K562 (cell line): ENCODE data around the gene ST6GALNAC3. TPM values are rescaled to one million over a fixed set of nuclear protein-coding genes. Genes with fewer than 3 reads are reported as not detected.

Experiments
- ATAC-seq: fragments of 200-7000 bp; cut with Tn5 transposase; 3 replicates; pipeline ENCODE4 v1.9.1; 2020; ENCODE audit warnings: moderate library complexity
- BruUV-seq: library from RNA; stranded (reverse); fragments of 400-500 nt; replicated peaks from 2 replicates; lab custom pipeline; 2021; lab: Mats Ljungman, UMichigan
- CTCF ChIA-PET: fragments of 300-600 bp; formaldehyde crosslinking; extraction: SDS; loops from one replicate; lab custom pipeline; 2021; ENCODE audit warnings: low intra/inter-chr PET ratio; lab: Yijun Ruan, JAX
- POLR2A ChIA-PET: fragments of 300-600, 350-650 bp; sonication (Branson Sonifier 250); formaldehyde crosslinking; extraction: SDS; loops from one replicate; lab custom pipeline; 2021; ENCODE audit warnings: antibody characterized with exemption, inconsistent platforms; lab: Yijun Ruan, JAX
- DNase-seq, 4 experiments: peaks; one replicate each; pipeline versions ENCODE4 v3.0.0 to v3.0.0-alpha.2; 2011 to 2018; ENCODE audit warnings: low spot score in 3 of 4, mixed read lengths in 3 of 4; ENCODE audit errors: extremely low read depth in 1 of 4
- FAIRE-seq: peaks from 2 replicates; lab custom pipeline; 2011; peaks lifted over from hg19 to GRCh38; lab: Jason Lieb, UNC
- H2AFZ ChIP-seq: 2 replicates; pipeline ENCODE4 v1.6.0; 2011; ENCODE audit warnings: low read depth, low read length, control low read depth, inconsistent platforms
- H3K27ac ChIP-seq: fragments of 200-600 bp; 3 replicates; pipeline ENCODE4 v1.8.0; 2011; ENCODE audit warnings: low read depth, mild to moderate bottlenecking, control low read depth, inconsistent platforms, low read length, moderate library complexity, mixed read lengths; ENCODE audit errors: extremely low read depth
- H3K27me3 ChIP-seq, 2 experiments: fragments of 300-600 bp in 1 of 2; 2 replicates in 1 of 2; 3 replicates in 1 of 2; pipeline versions ENCODE4 v1.6.0 to v1.8.0; 2011; ENCODE audit warnings: inconsistent platforms in 2 of 2, low read length in 2 of 2, mild to moderate bottlenecking in 1 of 2, mixed read lengths in 1 of 2, moderate library complexity in 1 of 2; ENCODE audit not compliant: control insufficient read depth in 2 of 2, insufficient read depth in 2 of 2
- H3K36me3 ChIP-seq: fragments of 300-600 bp; 3 replicates; pipeline ENCODE4 v1.8.0; 2011; ENCODE audit warnings: mild to moderate bottlenecking, low read length, inconsistent platforms; ENCODE audit not compliant: control insufficient read depth, insufficient read depth
- H3K4me1 ChIP-seq, 2 experiments: fragments of 200-600 bp in 1 of 2; replicated peaks in 1 of 2; 2 replicates in 1 of 2; 3 replicates in 1 of 2; pipeline versions ENCODE4 v1.5.1 to v1.8.0; 2011; ENCODE audit warnings: inconsistent platforms in 2 of 2, low read length in 2 of 2, mild to moderate bottlenecking in 1 of 2, mixed read lengths in 1 of 2, moderate library complexity in 1 of 2; ENCODE audit not compliant: control insufficient read depth in 2 of 2, insufficient read depth in 2 of 2
- H3K4me2 ChIP-seq: 2 replicates; pipeline ENCODE4 v1.6.1; 2011; ENCODE audit warnings: low read length, control low read depth, inconsistent platforms, mixed read lengths; ENCODE audit not compliant: insufficient read depth
- H3K4me3 ChIP-seq: fragments of 200-600 bp; sonication (generic), shearing (Covaris generic); 2 replicates; pipeline ENCODE4 v1.5.1; 2016; ENCODE audit warnings: control low read depth, inconsistent platforms
- H3K79me2 ChIP-seq: fragments of 200-600 bp; 3 replicates; pipeline ENCODE4 v1.8.0; 2011; ENCODE audit warnings: low read length, inconsistent platforms; ENCODE audit not compliant: control insufficient read depth, insufficient read depth
- H3K9ac ChIP-seq, 2 experiments: 2 replicates each; pipeline versions ENCODE4 v1.6.0 to v1.6.1; 2011; ENCODE audit warnings: low read depth in 2 of 2, low read length in 2 of 2, control low read depth in 1 of 2, inconsistent platforms in 1 of 2, mild to moderate bottlenecking in 1 of 2, mixed read lengths in 1 of 2; ENCODE audit not compliant: insufficient read depth in 1 of 2
- H3K9me1 ChIP-seq: one replicate; pipeline ENCODE4 v1.6.0; 2011; ENCODE audit warnings: inconsistent platforms, mild to moderate bottlenecking, low read length, moderate library complexity; ENCODE audit not compliant: control insufficient read depth, insufficient read depth
- H3K9me3 ChIP-seq: replicated peaks from 2 replicates; pipeline ENCODE4 v1.5.1; 2011; ENCODE audit warnings: low read depth, low read length, inconsistent platforms; ENCODE audit not compliant: control insufficient read depth, insufficient read depth
- H4K20me1 ChIP-seq: replicated peaks from 2 replicates; pipeline ENCODE4 v1.6.1; 2011; ENCODE audit warnings: low read length, inconsistent platforms, mixed read lengths; ENCODE audit not compliant: control insufficient read depth, insufficient read depth
- CBX2 ChIP-seq: fragments of 200-600 bp; sonication (generic); IDR thresholded peaks from one replicate; pipeline ENCODE4 v1.6.1; 2012; ENCODE audit warnings: mild to moderate bottlenecking, low read length, inconsistent platforms; ENCODE audit not compliant: insufficient read depth, poor library complexity, severe bottlenecking
- FOXK2 ChIP-seq, 2 experiments: fragments of 450-650 bp; IDR thresholded peaks in 1 of 2; conservative IDR thresholded peaks in 1 of 2; 2 replicates each; pipeline ENCODE4 v1.6.1; 2016; ENCODE audit warnings: low read depth in 2 of 2, mild to moderate bottlenecking in 1 of 2
- JUND ChIP-seq, 2 experiments: IDR thresholded peaks; 2 replicates in 1 of 2; 3 replicates in 1 of 2; pipeline ENCODE4 v1.6.1; 2011; ENCODE audit warnings: borderline replicate concordance in 2 of 2, low read depth in 2 of 2, low read length in 2 of 2, improper control_type of control experiment in 1 of 2, missing biosample characterization in 1 of 2, missing genetic modification characterization in 1 of 2, missing genetic modification reagents in 1 of 2
- KAT8 ChIP-seq: fragments of 450-650 bp; IDR thresholded peaks from 2 replicates; pipeline ENCODE4 v1.6.1; 2016; ENCODE audit warnings: low read depth, mild to moderate bottlenecking
- NONO ChIP-seq, 2 experiments: fragments of 200-400 bp in 1 of 2; fragments of 450-650 bp in 1 of 2; formaldehyde crosslinking in 1 of 2; IDR thresholded peaks; 2 replicates each; pipeline ENCODE4 v1.6.1; 2017; ENCODE audit warnings: low read depth in 2 of 2, mild to moderate bottlenecking in 2 of 2, moderate library complexity in 2 of 2, low read length in 1 of 2
- ZFX ChIP-seq: sonication (generic); formaldehyde crosslinking; IDR thresholded peaks from 2 replicates; pipeline ENCODE4 v1.8.0; 2022; ENCODE audit warnings: mild to moderate bottlenecking, missing genetic modification reagents, moderate library complexity
- ZNF23 ChIP-seq: fragments of 250-450 bp; sonication (Bioruptor Pico); IDR thresholded peaks from 2 replicates; pipeline ENCODE4 v1.4.0; 2020; ENCODE audit warnings: mild to moderate bottlenecking
- ZNF445 ChIP-seq: fragments of 250-450 bp; sonication (Bioruptor Pico); IDR thresholded peaks from 2 replicates; pipeline ENCODE4 v1.4.0; 2020; ENCODE audit warnings: low read depth, mild to moderate bottlenecking, moderate library complexity
- ZNF561 ChIP-seq: fragments of 450-650 bp; formaldehyde crosslinking; conservative IDR thresholded peaks from 2 replicates; pipeline ENCODE4 v1.4.0; 2020; ENCODE audit warnings: mild to moderate bottlenecking, moderate library complexity
- ZNF77 ChIP-seq: fragments of 250-450 bp; sonication (Bioruptor Pico); IDR thresholded peaks from 2 replicates; pipeline ENCODE4 v1.5.0; 2020
- WGBS: fragments of 100-300 bp; shearing (Covaris generic); methylation state at CpG from one replicate; pipeline ENCODE4 v1.1.6; 2016; ENCODE audit warnings: low coverage, mixed read lengths; ENCODE audit not compliant: insufficient coverage; ENCODE audit errors: missing lambda C conversion rate; 5-methylcytosine and 5-hydroxymethylcytosine counted together
- in situ Hi-C: fragments of 300-500 bp; cut with MboI; formaldehyde crosslinking; loops from 4 replicates; pipeline ENCODE4 v1.15.0; 2018; ENCODE audit warnings: inconsistent platforms, mixed read lengths
- intact Hi-C: fragments of 100-400 bp; cut with micrococcal nuclease; formaldehyde crosslinking; loops from 2 replicates; pipeline ENCODE4 v1.14.2; 2022
- polyA plus RNA-seq, 8 experiments: library from polyadenylated mRNA; depleted of rRNA in 4 of 8; stranded (reverse) in 5 of 8; unstranded in 3 of 8; fragments of >200 nt; fragmentation: Nextera tagmentation in 2 of 8; fragmentation: Illumina TruSeq in 1 of 8; extraction: Ambion mirVana in 2 of 8; extraction: Trizol in 1 of 8; gene quantifications; 2 replicates each; pipeline versions ENCODE4 v1.2.1 to v1.2.3, GENCODE V29; 2011 to 2014; ENCODE audit warnings: inconsistent platforms in 1 of 8, missing spikeins in 1 of 8
- total RNA-seq, 7 experiments: library from RNA; depleted of rRNA in 6 of 7; stranded (reverse); fragments of >200 nt in 6 of 7; fragmentation: Illumina TruSeq in 2 of 7; extraction: Trizol in 2 of 7; gene quantifications; 2 replicates each; pipeline versions ENCODE4 v1.2.1 to v1.2.3, GENCODE V29; 2011 to 2021; ENCODE audit warnings: low replicate concordance in 1 of 7
- TF ChIP-seq, protein P1 (sequence below): fragments of 450-650 bp; IDR thresholded peaks from one replicate; pipeline ENCODE4 v1.6.1; 2018; ENCODE audit warnings: mild to moderate bottlenecking, moderate library complexity; ENCODE audit not compliant: partially characterized antibody
- TF ChIP-seq, protein P2 (sequence below): fragments of 150-350 bp; conservative IDR thresholded peaks from 2 replicates; pipeline ENCODE4 v1.6.1; 2014; ENCODE audit warnings: low read length
- TF ChIP-seq, protein P3 (sequence below): fragments of 450-650 bp; formaldehyde crosslinking; conservative IDR thresholded peaks from 2 replicates; pipeline ENCODE4 v1.4.0; 2022; ENCODE audit warnings: mild to moderate bottlenecking, missing genetic modification characterization
- TF ChIP-seq, protein P4 (sequence below): fragments of 250-450 bp; sonication (Bioruptor Pico); IDR thresholded peaks from 2 replicates; pipeline ENCODE4 v1.5.1; 2021; ENCODE audit warnings: mild to moderate bottlenecking

Gene ST6GALNAC3
- total and polyA plus RNA-seq, 9 of the 15 experiments (the other 6 are each of a cell fraction or from before 2014, with no cell fraction given): 0.04 to 0.29 (median 0.18) TPM; not detected in 6

DNA sequence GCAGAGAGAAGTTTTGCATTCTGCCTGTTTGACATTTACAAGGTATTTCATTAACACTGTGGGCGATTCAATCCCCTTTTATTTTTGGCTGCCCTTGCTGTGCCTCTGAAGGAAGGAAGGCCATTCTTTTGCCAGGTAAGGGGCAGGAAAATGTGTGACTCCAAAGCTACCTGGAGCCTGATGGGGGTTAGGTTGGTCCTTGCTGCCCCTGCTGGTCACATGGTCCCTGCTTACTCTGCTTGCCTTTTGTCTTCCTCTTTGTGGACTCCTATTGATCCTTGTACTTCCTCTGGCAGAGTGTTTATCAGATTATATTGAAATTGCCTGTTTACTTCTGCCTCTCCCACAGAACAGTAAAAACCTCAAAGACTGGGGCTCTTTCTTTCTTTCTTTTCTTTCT is 65.7 kb downstream of the ST6GALNAC3 start (continued):
- no peak for TF ChIP-seq ZNF23 (CRISPR knock-in tag)
- no peak for TF ChIP-seq CBX2
- TF ChIP-seq, protein P1, sequence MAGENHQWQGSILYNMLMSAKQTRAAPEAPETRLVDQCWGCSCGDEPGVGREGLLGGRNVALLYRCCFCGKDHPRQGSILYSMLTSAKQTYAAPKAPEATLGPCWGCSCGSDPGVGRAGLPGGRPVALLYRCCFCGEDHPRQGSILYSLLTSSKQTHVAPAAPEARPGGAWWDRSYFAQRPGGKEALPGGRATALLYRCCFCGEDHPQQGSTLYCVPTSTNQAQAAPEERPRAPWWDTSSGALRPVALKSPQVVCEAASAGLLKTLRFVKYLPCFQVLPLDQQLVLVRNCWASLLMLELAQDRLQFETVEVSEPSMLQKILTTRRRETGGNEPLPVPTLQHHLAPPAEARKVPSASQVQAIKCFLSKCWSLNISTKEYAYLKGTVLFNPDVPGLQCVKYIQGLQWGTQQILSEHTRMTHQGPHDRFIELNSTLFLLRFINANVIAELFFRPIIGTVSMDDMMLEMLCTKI: no peak
- TF ChIP-seq, all 486 proteins: peak for 0

DNA sequence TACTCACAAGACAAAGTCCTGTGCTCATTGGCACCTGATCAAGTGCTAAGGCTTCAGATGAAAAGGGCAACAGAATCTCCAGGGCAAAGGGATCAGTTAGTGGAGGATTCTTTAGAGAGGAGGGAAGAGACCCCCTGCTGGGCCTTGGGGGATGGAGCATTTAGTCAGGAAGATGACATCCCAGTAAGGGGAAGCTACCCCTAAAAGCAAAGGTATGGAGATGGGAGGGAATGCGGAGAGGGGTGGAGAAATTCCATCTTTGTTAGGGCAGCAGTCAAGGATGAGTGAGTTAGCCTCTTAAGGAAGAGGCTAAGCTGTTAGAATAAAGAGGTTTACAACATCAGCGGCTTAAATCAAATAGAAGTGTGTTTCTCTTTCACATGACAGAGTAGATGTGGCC is 67.4 kb downstream of the ST6GALNAC3 start:
- Histone ChIP-seq H3K27ac (no peak overlapping the region), H2AFZ (no peak overlapping the region), H3K36me3 (no peaks in the 10 kb centered on the region), H4K20me1 (no peaks in the 10 kb centered on the region), H3K4me3 (no peak overlapping the region), H3K79me2 (no peaks in the 10 kb centered on the region), H3K9me3 (no peaks in the 10 kb centered on the region), H3K4me1 (no peaks in the 10 kb centered on the region), H3K9me1 (no peaks in the 10 kb centered on the region), H3K4me2 (no peak overlapping the region), H3K27me3 (no peaks in the 10 kb centered on the region; a peak in 1 of 5 replicates), H3K9ac (no peak overlapping the region)
- POLR2A ChIA-PET: no interaction called here
- CTCF ChIA-PET: no interaction called here
- FAIRE-seq (no peak), ATAC-seq (no peak), DNase-seq (no peak)
- no TSS peak for BruUV-seq
- in situ Hi-C loops: no loop called here
- intact Hi-C loops: no loop called here
- WGBS: 0% methylated on average over 2 of the region's 2 CpGs
- TF ChIP-seq KAT8 (no peak), ZNF561 (CRISPR knock-in tag) (no peak), ZNF77 (CRISPR knock-in tag) (no peak), JUND (IDR thresholded peaks at IDR 0.05; ENCODE audit: borderline replicate concordance, low read depth, low read length) (no peak), JUND (tag; IDR thresholded peaks at IDR 0.05; ENCODE audit: borderline replicate concordance, low read depth, low read length) (no peak), ZNF445 (CRISPR knock-in tag) (no peak), ZFX (no peak), NONO (IDR thresholded peaks at IDR 0.05; ENCODE audit: low read depth in 2 of 2, low read length in 1 of 2) (no peak), FOXK2 (conservative IDR thresholded peaks at IDR 0.05 in 1 of 2, IDR thresholded peaks at IDR 0.05 in 1 of 2; ENCODE audit: low read depth in 2 of 2) (no peak)
- TF ChIP-seq, protein P2, sequence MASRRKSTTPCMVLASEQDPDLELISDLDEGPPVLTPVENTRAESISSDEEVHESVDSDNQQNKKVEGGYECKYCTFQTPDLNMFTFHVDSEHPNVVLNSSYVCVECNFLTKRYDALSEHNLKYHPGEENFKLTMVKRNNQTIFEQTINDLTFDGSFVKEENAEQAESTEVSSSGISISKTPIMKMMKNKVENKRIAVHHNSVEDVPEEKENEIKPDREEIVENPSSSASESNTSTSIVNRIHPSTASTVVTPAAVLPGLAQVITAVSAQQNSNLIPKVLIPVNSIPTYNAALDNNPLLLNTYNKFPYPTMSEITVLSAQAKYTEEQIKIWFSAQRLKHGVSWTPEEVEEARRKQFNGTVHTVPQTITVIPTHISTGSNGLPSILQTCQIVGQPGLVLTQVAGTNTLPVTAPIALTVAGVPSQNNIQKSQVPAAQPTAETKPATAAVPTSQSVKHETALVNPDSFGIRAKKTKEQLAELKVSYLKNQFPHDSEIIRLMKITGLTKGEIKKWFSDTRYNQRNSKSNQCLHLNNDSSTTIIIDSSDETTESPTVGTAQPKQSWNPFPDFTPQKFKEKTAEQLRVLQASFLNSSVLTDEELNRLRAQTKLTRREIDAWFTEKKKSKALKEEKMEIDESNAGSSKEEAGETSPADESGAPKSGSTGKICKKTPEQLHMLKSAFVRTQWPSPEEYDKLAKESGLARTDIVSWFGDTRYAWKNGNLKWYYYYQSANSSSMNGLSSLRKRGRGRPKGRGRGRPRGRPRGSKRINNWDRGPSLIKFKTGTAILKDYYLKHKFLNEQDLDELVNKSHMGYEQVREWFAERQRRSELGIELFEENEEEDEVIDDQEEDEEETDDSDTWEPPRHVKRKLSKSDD: no peak
- TF ChIP-seq, protein P3, sequence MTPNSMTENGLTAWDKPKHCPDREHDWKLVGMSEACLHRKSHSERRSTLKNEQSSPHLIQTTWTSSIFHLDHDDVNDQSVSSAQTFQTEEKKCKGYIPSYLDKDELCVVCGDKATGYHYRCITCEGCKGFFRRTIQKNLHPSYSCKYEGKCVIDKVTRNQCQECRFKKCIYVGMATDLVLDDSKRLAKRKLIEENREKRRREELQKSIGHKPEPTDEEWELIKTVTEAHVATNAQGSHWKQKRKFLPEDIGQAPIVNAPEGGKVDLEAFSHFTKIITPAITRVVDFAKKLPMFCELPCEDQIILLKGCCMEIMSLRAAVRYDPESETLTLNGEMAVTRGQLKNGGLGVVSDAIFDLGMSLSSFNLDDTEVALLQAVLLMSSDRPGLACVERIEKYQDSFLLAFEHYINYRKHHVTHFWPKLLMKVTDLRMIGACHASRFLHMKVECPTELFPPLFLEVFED: no peak
- TF ChIP-seq, protein P4, sequence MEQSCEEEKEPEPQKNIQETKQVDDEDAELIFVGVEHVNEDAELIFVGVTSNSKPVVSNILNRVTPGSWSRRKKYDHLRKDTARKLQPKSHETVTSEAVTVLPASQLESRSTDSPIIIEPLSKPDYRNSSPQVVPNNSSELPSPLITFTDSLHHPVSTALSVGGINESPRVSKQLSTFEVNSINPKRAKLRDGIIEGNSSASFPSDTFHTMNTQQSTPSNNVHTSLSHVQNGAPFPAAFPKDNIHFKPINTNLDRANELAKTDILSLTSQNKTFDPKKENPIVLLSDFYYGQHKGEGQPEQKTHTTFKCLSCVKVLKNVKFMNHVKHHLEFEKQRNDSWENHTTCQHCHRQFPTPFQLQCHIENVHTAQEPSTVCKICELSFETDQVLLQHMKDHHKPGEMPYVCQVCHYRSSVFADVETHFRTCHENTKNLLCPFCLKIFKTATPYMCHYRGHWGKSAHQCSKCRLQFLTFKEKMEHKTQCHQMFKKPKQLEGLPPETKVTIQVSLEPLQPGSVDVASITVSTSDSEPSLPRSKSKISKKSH (CRISPR knock-in tag): no peak
